ENCODE data around the gene SLC18A2.
A peak's percentile ranks its signal among the peaks of the same experiment; 100 is the strongest.

SLC18A2 gene

GRCh38 chr10:117217196-117217761 is 23.6 kb upstream of the SLC18A2 start:
- DNase-seq, result peak in 1 of 2 donors; percentile 56
- intact Hi-C loops (cut with DNase I; ENCODE audit: low total_unique reads), result loop anchor here (10.0 kb wide), 3 partner anchors 108 to 1028 kb away; no protein-coding TSS in a partner anchor
- Histone ChIP-seq H3K4me1 (peaks cover 0 to 15% (median 11%) of the 10 kb centered on the region in 4 donors), H3K27ac (no peak overlapping the region), H3K4me3 (peak overlapping the region; percentile 35 to 37), H3K27me3 (peaks cover 0 to 58% of the 10 kb centered on the region in 2 donors), H3K36me3 (no peaks in the 10 kb centered on the region), H3K9me3 (no peaks in the 10 kb centered on the region)
- TF ChIP-seq, protein P1, sequence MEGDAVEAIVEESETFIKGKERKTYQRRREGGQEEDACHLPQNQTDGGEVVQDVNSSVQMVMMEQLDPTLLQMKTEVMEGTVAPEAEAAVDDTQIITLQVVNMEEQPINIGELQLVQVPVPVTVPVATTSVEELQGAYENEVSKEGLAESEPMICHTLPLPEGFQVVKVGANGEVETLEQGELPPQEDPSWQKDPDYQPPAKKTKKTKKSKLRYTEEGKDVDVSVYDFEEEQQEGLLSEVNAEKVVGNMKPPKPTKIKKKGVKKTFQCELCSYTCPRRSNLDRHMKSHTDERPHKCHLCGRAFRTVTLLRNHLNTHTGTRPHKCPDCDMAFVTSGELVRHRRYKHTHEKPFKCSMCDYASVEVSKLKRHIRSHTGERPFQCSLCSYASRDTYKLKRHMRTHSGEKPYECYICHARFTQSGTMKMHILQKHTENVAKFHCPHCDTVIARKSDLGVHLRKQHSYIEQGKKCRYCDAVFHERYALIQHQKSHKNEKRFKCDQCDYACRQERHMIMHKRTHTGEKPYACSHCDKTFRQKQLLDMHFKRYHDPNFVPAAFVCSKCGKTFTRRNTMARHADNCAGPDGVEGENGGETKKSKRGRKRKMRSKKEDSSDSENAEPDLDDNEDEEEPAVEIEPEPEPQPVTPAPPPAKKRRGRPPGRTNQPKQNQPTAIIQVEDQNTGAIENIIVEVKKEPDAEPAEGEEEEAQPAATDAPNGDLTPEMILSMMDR (IDR thresholded peaks at IDR 0.05), result no peak

- DNase-seq, result no peak
- H3K27me3 ChIP-seq, result peaks cover 0 to 69% of the 10 kb centered on the region in 2 donors
- no peaks in the 10 kb centered on the region for H3K9me3 ChIP-seq
- no peak overlapping the region for H3K4me3 ChIP-seq
- intact Hi-C loops (cut with DNase I; ENCODE audit: low total_unique reads), result loop anchor here (10.0 kb wide), 3 partner anchors 106 to 1026 kb away; no protein-coding TSS in a partner anchor
- H3K4me1 ChIP-seq, result peaks cover 0 to 15% (median 11%) of the 10 kb centered on the region in 4 donors
- H3K36me3 ChIP-seq, result no peaks in the 10 kb centered on the region
- H3K27ac ChIP-seq, result no peak overlapping the region
- TF ChIP-seq, protein P1 (IDR thresholded peaks at IDR 0.05), result no peak
These were observed 22.3 kb upstream of the SLC18A2 start for GRCh38 chr10:117218654-117219053.

DNA sequence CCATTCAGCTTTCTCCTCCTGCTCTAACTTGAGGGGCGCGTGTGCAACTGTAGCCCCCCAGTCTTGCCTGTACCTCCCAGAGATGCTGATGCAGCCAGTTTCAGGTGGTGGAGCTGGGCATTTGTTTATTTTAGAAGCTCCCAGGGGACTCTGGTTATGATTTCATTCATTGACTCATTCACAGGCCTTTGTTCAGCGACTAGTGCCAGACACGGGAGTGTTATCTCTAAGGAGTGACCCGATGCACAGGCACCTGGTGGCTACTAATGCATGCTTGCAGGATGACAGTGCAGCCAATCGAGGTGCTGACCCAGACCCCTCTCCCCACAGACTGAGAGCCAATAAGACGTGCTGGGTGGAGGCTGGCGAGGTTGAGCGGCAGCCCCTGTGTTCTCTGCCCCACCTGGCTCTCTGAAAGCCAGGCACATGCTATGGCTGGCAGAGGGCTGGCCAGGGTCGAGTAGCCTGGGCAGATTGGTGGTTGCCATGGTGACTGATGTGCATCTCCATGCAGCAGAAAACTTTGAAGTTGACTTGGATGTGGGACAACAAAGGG is 19.7 kb upstream of the SLC18A2 start:
- Histone ChIP-seq H3K36me3 (no peaks in the 10 kb centered on the region), H3K4me3 (no peak overlapping the region), H3K9me3 (no peaks in the 10 kb centered on the region), H3K27ac (no peak overlapping the region), H3K4me1 (peaks cover 0 to 13% (median 11%) of the 10 kb centered on the region in 4 donors), H3K27me3 (peaks cover 0 to 59% of the 10 kb centered on the region in 2 donors)
- TF ChIP-seq, protein P1 (IDR thresholded peaks at IDR 0.05), result no peak
- no peak for DNase-seq
- intact Hi-C loops (cut with DNase I; ENCODE audit: low total_unique reads), result no loop called here

DNA sequence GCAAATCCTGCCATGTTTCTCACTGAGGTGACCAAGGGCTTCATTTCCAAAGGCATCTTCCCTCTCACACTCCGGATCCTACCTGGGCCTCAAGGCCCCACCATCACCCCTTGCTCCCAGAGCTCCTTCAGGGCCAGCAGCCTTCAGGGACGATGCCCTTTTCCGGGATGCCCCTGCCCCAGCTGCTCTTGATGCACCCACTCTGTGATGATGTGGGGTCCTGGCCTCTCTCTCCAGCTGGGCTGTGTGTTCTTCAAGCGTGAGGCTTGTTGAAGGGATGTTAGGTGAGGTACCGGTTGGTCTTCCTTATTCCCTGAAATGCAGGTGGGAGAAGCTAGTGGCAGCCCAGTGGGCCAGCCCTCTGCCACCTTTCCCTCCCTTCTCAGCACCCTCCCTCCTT is 18.4 kb upstream of the SLC18A2 start:
- Histone ChIP-seq H3K27ac (no peak overlapping the region), H3K4me3 (no peak overlapping the region), H3K36me3 (no peaks in the 10 kb centered on the region), H3K27me3 (peaks cover 0 to 48% of the 10 kb centered on the region in 2 donors), H3K9me3 (no peaks in the 10 kb centered on the region), H3K4me1 (no peaks in the 10 kb centered on the region)
- TF ChIP-seq, protein P1 (IDR thresholded peaks at IDR 0.05), result no peak
- intact Hi-C loops (cut with DNase I; ENCODE audit: low total_unique reads), result no loop called here
- DNase-seq, result no peak

DNA sequence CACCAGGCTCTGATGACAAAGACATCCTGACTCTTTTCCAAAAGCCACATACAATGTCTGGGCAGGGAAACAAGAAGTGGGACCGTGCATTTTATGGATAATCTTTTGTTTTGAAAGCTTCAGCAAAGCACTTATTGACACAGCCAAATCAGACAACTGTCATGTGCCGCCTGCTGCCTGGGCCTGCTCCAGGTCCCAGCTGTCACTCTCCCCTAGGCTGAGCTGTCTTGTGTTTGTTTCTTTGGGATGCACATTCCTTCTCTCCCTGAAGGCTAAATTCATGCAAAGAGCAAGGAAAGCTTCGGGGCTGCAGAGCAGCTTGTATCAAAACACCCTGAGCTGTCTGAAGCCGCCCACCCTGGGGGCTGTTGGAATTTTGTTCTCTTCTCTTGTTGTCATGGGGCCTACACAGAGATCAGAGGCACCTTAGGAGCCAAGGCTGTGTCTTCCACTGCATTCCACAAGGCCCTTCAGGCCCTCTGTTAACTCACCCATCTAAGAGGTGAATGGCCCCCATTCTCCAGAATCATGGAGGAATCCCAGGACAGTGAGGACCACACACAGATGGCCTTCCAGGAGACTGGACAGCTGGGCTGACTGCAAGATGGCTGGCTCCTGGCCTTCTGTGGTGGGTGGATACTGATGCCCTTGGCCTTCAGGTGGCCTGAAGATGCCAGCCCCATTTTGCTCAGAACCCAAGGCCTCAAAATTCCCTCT is 17.8 kb upstream of the SLC18A2 start:
- Histone ChIP-seq H3K27me3 (peaks cover 0 to 50% of the 10 kb centered on the region in 2 donors), H3K4me1 (no peaks in the 10 kb centered on the region), H3K27ac (no peak overlapping the region), H3K36me3 (no peaks in the 10 kb centered on the region), H3K9me3 (no peaks in the 10 kb centered on the region), H3K4me3 (no peak overlapping the region)
- intact Hi-C loops (cut with DNase I; ENCODE audit: low total_unique reads), result no loop called here
- TF ChIP-seq, protein P1 (IDR thresholded peaks at IDR 0.05), result no peak
- DNase-seq, result peak in 1 of 2 donors; percentile 31

All from tibial artery (tissue), 4 donors.